Ishikawa (cell line): ENCODE data around the gene SLC39A6.

Experiments used
- CEBPB ChIP-seq: IDR thresholded peaks from 2 replicates; pipeline ENCODE4 v1.6.1; 2012
- CREB1 ChIP-seq: IDR thresholded peaks from 2 replicates; pipeline ENCODE4 v1.6.1; 2012; ENCODE audit warnings: low read depth
- EP300 ChIP-seq: IDR thresholded peaks from 2 replicates; pipeline ENCODE4 v1.6.1; 2012; ENCODE audit warnings: borderline replicate concordance
- FOXM1 ChIP-seq: IDR thresholded peaks from 2 replicates; pipeline ENCODE4 v1.6.1; 2012; ENCODE audit warnings: low read depth, borderline replicate concordance
- NFIC ChIP-seq: IDR thresholded peaks from 2 replicates; pipeline ENCODE4 v1.6.1; 2012
- RAD21 ChIP-seq: IDR thresholded peaks from 2 replicates; pipeline ENCODE4 v1.6.1; 2012; ENCODE audit warnings: low read depth
- TAF1 ChIP-seq: IDR thresholded peaks from 2 replicates; pipeline ENCODE4 v1.6.1; 2012; ENCODE audit warnings: low read depth, mild to moderate bottlenecking
- TEAD4 ChIP-seq: IDR thresholded peaks from 2 replicates; pipeline ENCODE4 v1.6.1; 2012
- YY1 ChIP-seq: IDR thresholded peaks from 2 replicates; pipeline ENCODE4 v1.6.1; 2012; ENCODE audit warnings: low read depth
- ZBTB7A ChIP-seq: IDR thresholded peaks from 2 replicates; pipeline ENCODE4 v1.6.1; 2012; ENCODE audit warnings: low read depth
- TF ChIP-seq, protein P1 (sequence below): IDR thresholded peaks from 2 replicates; pipeline ENCODE4 v1.6.1; 2012
- TF ChIP-seq, protein P2 (sequence below): IDR thresholded peaks from 2 replicates; pipeline ENCODE4 v1.6.1; 2012; ENCODE audit warnings: low read depth, mild to moderate bottlenecking

DNA sequence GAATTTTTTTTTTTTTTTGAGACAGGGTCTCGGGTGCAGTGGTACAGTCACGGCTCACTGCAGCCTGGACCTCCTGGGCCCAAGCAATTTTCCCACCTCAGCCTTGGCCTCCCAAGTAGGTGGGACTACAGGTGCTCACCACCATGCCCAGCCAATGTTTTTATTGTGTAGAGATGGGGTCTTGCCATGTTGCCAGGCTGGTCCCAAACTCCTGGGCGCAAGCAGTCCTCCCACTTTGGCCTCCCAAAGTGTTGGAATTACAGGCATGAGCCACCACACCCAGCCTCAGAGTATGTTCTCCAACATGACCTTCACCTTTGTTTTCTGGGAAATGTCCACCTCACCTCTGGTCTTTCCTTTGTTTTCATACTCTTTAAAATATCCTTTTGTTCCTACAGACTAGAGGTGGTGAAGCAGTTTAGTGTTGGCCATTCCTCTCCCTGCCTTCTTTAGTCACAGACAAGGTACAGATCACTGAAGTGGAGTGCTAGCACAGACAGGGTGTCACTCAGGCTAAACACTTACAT lies 38.6 kb upstream of the SLC39A6 start:
- TF ChIP-seq, protein P1, sequence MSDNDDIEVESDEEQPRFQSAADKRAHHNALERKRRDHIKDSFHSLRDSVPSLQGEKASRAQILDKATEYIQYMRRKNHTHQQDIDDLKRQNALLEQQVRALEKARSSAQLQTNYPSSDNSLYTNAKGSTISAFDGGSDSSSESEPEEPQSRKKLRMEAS = no peak
- no peak for TF ChIP-seq CEBPB
- TF ChIP-seq EP300 = no peak
- no peak for TF ChIP-seq CREB1
- TF ChIP-seq TEAD4 = no peak
- no peak for TF ChIP-seq TAF1
- TF ChIP-seq, protein P2, sequence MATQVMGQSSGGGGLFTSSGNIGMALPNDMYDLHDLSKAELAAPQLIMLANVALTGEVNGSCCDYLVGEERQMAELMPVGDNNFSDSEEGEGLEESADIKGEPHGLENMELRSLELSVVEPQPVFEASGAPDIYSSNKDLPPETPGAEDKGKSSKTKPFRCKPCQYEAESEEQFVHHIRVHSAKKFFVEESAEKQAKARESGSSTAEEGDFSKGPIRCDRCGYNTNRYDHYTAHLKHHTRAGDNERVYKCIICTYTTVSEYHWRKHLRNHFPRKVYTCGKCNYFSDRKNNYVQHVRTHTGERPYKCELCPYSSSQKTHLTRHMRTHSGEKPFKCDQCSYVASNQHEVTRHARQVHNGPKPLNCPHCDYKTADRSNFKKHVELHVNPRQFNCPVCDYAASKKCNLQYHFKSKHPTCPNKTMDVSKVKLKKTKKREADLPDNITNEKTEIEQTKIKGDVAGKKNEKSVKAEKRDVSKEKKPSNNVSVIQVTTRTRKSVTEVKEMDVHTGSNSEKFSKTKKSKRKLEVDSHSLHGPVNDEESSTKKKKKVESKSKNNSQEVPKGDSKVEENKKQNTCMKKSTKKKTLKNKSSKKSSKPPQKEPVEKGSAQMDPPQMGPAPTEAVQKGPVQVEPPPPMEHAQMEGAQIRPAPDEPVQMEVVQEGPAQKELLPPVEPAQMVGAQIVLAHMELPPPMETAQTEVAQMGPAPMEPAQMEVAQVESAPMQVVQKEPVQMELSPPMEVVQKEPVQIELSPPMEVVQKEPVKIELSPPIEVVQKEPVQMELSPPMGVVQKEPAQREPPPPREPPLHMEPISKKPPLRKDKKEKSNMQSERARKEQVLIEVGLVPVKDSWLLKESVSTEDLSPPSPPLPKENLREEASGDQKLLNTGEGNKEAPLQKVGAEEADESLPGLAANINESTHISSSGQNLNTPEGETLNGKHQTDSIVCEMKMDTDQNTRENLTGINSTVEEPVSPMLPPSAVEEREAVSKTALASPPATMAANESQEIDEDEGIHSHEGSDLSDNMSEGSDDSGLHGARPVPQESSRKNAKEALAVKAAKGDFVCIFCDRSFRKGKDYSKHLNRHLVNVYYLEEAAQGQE = no peak
- no peak for TF ChIP-seq NFIC
- TF ChIP-seq FOXM1 = no peak
- TF ChIP-seq RAD21 = no peak
- TF ChIP-seq YY1 = no peak
- no peak for TF ChIP-seq ZBTB7A
